HG02938 (cell line): ENCODE data around the gene RIC1.
"Not testable (repeated sequence)": the region's sequence is repeated elsewhere in the genome, so short reads cannot be mapped to it uniquely, and the experiment has no call there.

Source experiments
- ATAC-seq: cut with Tn5 transposase; IDR thresholded peaks from one replicate; pipeline ENCODE4 v1.9.1; 2021; ENCODE audit warnings: mild to moderate bottlenecking, moderate library complexity; ENCODE audit not compliant: unreplicated experiment

Gene RIC1

GRCh38 chr9:5784526-5785315 is 155.8 kb downstream of the RIC1 start:
- no peak for ATAC-seq

- no peak for ATAC-seq
Measured at GRCh38 chr9:5786370-5787127, 157.6 kb downstream of the RIC1 start.

- no peak for ATAC-seq
Measured at GRCh38 chr9:5787220-5787619, 158.3 kb downstream of the RIC1 start.

- no peak for ATAC-seq
Measured at GRCh38 chr9:5787759-5788302, 158.9 kb downstream of the RIC1 start.

- ATAC-seq, result no peak
Measured at GRCh38 chr9:5789489-5789888, 160.6 kb downstream of the RIC1 start.

- no peak for ATAC-seq
Measured at GRCh38 chr9:5790923-5791322, 162.0 kb downstream of the RIC1 start.

- ATAC-seq, result no peak
Measured at GRCh38 chr9:5791870-5792269, 163.0 kb downstream of the RIC1 start.

GRCh38 chr9:5793812-5794211 is 164.9 kb downstream of the RIC1 start:
- no peak for ATAC-seq

GRCh38 chr9:5796298-5796697 is 167.4 kb downstream of the RIC1 start:
- no peak for ATAC-seq

- ATAC-seq, result no peak
Measured at GRCh38 chr9:5798581-5798980, 169.7 kb downstream of the RIC1 start.

GRCh38 chr9:5799314-5799713 is 170.4 kb downstream of the RIC1 start:
- ATAC-seq, result no peak

GRCh38 chr9:5800378-5800777 is 171.5 kb downstream of the RIC1 start:
- ATAC-seq, result not testable (repeated sequence)

GRCh38 chr9:5800969-5801738 is 172.2 kb downstream of the RIC1 start:
- no peak for ATAC-seq

- no peak for ATAC-seq
Measured at GRCh38 chr9:5801739-5802113, 172.8 kb downstream of the RIC1 start.

GRCh38 chr9:5805478-5805877 is 176.6 kb downstream of the RIC1 start:
- no peak for ATAC-seq

GRCh38 chr9:5811751-5812150 is 182.8 kb downstream of the RIC1 start:
- ATAC-seq, result no peak

GRCh38 chr9:5813824-5814223 is 184.9 kb downstream of the RIC1 start:
- ATAC-seq, result no peak

- ATAC-seq, result no peak
Measured at GRCh38 chr9:5815461-5815860, 186.6 kb downstream of the RIC1 start.

GRCh38 chr9:5817862-5818261 is 189.0 kb downstream of the RIC1 start:
- no peak for ATAC-seq

GRCh38 chr9:5818424-5819142 is 189.7 kb downstream of the RIC1 start:
- no peak for ATAC-seq

- ATAC-seq, result no peak
Measured at GRCh38 chr9:5819174-5819573, 190.3 kb downstream of the RIC1 start.
